Amygdala (tissue), 56 donors: ENCODE measurements around the gene GRM8.
"Not testable (repeated sequence)": the region's sequence is repeated elsewhere in the genome, so short reads cannot be mapped to it uniquely, and the experiment has no call there.

Experiments used
- DNase-seq, 56 donors: peaks; one replicate each; lab custom pipeline; 2025; lab: John Stamatoyannopoulos, UW

GRM8 gene

GRCh38 chr7:126842451-126842850 lies 410.3 kb downstream of the GRM8 start:
- DNase-seq, result no peak

- DNase-seq, result no peak
Measured at GRCh38 chr7:126840869-126841268, 411.9 kb downstream of the GRM8 start.

- DNase-seq, result no peak
Measured at GRCh38 chr7:126839624-126840023, 413.1 kb downstream of the GRM8 start.

- no peak for DNase-seq
Measured at GRCh38 chr7:126838194-126838593, 414.5 kb downstream of the GRM8 start.

- not testable (repeated sequence) for DNase-seq
Measured at GRCh38 chr7:126831241-126831640, 421.5 kb downstream of the GRM8 start.

- no peak for DNase-seq
Measured at GRCh38 chr7:126820925-126821324, 431.8 kb downstream of the GRM8 start.

- DNase-seq, result no peak
Measured at GRCh38 chr7:126819197-126819484, 433.6 kb downstream of the GRM8 start.

- DNase-seq, result no peak
Measured at GRCh38 chr7:126818393-126819196, 434.1 kb downstream of the GRM8 start.

GRCh38 chr7:126809188-126809587 lies 443.6 kb downstream of the GRM8 start:
- no peak for DNase-seq

GRCh38 chr7:126806614-126807013 lies 446.1 kb downstream of the GRM8 start:
- DNase-seq, result no peak

- DNase-seq, result no peak
Measured at GRCh38 chr7:126805351-126805750, 447.4 kb downstream of the GRM8 start.

- no peak for DNase-seq
Measured at GRCh38 chr7:126804604-126805003, 448.1 kb downstream of the GRM8 start.

- DNase-seq, result no peak
Measured at GRCh38 chr7:126803990-126804389, 448.8 kb downstream of the GRM8 start.

- DNase-seq, result peak in 5 of 56 donors; percentile 0 to 51 (median 4)
Measured at GRCh38 chr7:126803060-126803665, 449.6 kb downstream of the GRM8 start.

- DNase-seq, result no peak
Measured at GRCh38 chr7:126801733-126802132, 451.0 kb downstream of the GRM8 start.

- no peak for DNase-seq
Measured at GRCh38 chr7:126799541-126799940, 453.2 kb downstream of the GRM8 start.

- DNase-seq, result peak in 10 of 56 donors; percentile 1 to 45 (median 17)
Measured at GRCh38 chr7:126792521-126792920, 460.2 kb downstream of the GRM8 start.

GRCh38 chr7:126791306-126791705 lies 461.4 kb downstream of the GRM8 start:
- DNase-seq, result peak in 1 of 56 donors; percentile 1

GRCh38 chr7:126790763-126791162 lies 462.0 kb downstream of the GRM8 start:
- no peak for DNase-seq

- no peak for DNase-seq
Measured at GRCh38 chr7:126783613-126784012, 469.1 kb downstream of the GRM8 start.

GRCh38 chr7:126780993-126781392 lies 471.7 kb downstream of the GRM8 start:
- no peak for DNase-seq

- DNase-seq, result no peak
Measured at GRCh38 chr7:126778101-126778500, 474.6 kb downstream of the GRM8 start.
